HG02623 (cell line): Measurements from ENCODE around the gene TMPRSS11D.
A peak's percentile ranks its signal among the peaks of the same experiment; 100 is the strongest.

ENCODE experiments used
- ATAC-seq: cut with Tn5 transposase; IDR thresholded peaks from one replicate; pipeline ENCODE4 v1.9.1; 2021; ENCODE audit warnings: moderate library complexity; ENCODE audit not compliant: unreplicated experiment

Gene TMPRSS11D

DNA sequence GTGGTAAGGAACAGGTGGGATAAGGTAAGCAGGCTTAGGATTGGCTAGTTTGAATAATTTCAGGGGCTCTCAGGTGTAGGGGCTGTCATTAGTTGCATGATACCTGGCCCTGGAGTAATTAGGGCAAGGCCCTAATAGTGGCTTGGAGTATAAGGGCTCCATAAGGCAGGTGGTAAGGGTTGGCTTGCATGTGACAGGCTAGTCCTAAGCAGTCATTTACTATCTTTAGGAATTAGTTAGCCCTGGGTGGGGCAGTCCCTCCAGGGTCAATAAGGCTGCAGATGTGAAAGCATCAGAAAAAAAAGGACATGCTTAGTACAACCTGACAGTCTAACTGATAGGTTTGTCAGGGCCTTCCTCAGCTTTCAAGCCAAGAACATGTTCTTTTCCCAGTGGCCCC is 7.8 kb upstream of the TMPRSS11D start:
- no peak for ATAC-seq

DNA sequence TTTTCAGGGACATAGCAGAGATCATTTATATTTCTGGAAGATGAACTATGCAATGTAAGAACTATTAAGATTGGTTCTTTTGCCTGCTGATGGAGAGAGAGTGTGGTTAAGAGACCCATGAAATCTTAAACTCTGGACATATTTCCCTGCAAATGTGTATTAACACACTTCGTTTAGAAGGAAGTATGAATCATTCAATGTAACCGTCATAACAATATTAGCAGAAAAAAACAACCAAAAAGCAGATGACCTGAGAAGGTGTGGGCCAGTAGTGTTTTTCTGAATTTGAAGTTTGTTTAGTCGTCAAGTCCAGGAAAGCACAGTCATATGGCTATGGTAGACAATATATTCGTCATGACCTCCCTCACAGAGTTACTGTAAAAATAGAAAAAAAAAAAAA is 2.5 kb upstream of the TMPRSS11D start:
- no peak for ATAC-seq

GRCh38 chr4:67885762-67886161 is 2.0 kb upstream of the TMPRSS11D start:
- ATAC-seq, result no peak

- ATAC-seq, result no peak
These were observed 899 bp upstream of the TMPRSS11D start for GRCh38 chr4:67884701-67885100.

DNA sequence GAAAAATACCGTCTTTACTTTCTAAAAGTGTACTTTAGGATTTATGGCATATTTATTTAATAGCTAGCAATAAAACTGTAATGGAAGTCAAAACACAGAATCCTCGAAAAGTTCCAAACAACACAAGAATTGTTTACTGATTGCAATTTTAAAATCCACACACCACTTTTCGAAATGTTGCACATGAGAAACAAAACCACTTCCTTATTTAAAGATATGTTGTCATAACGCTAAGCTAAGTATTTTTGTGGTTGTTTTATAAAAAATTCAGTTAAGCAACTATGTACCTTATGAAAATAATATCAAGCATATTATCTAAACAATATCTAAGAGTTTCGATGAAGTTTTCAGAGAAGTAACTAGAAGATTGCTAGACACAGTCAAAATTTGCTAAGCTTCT is 344 bp downstream of the TMPRSS11D start:
- no peak for ATAC-seq

GRCh38 chr4:67880866-67881610 is 2.8 kb downstream of the TMPRSS11D start:
- ATAC-seq, result no peak

GRCh38 chr4:67879486-67879885 is 4.3 kb downstream of the TMPRSS11D start:
- no peak for ATAC-seq

DNA sequence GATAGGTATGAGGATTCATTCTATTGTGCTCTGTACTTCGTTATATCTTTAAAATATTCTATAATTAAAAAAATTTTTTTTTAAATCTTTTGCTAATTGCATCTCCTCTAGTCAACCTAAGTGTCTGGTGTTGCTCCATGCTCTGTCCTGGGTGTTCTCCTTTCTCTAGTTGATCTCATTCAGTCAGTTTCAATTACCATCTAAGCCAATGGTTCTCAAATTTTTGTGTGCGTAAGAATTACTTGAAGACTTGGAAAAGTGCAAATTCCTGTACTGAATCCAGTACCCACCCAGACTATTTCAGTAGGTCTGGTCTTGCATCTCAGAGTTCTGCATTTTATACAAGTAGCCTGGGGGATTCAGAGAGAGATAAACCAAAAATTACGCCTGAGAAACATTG is 6.7 kb downstream of the TMPRSS11D start:
- no peak for ATAC-seq

DNA sequence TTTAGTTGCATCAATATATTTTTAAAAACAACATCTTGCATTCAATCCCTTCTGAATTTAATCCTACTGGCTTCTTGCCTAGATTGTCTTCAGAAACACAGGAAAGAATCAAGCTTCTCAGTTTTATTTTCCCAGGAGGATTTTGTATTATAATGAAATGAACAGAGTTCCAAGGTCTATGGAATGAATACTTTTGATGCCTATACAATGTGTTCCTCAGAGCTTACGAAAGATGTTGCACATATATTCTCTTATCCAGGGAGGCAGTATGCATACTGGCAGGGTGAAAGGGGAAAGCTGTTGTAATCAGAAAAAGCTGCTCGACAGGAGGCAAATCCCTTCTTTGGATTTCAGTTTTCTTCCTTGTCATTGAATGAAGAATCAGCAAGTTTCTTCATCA is 8.8 kb downstream of the TMPRSS11D start:
- no peak for ATAC-seq

DNA sequence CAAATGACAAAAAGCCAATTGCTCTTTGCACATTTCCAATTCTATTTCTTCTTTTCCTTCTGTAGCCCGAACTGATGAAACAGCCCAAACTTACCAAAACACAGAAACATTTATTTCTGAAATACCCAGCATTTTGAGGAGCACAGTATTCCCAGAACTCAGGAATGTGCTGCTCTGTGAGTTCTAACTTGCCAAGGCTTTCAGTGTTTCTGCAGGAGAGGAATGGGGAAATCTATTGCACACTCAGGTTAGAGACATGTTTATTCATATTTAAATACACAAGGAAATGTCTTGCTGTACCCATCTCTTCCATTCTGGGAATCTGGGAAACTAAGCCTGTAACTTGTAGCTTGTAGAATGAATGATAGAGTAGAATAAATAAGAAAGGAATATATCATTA is 10.7 kb downstream of the TMPRSS11D start:
- ATAC-seq, result no peak

DNA sequence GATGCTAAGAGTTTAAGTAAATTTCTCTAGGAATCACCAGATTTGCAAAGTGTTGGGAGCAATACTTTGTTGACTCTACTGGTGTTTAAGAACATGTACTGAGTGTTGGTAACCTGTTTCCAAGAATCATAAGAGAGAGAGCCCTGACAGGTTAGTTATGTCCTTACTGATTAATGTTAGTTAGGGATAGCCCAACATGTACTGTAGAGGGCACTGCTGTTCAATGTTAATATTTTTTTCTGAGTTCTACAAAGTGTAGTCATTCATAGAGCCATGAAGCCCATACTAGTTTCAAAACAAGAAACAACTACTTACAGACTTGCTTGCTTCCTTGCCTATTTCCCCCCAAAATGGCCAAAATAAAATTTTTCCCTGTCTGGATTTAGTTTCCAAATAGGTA is 11.9 kb downstream of the TMPRSS11D start:
- ATAC-seq, result peak; percentile 76

- ATAC-seq, result no peak
These were observed 14.1 kb downstream of the TMPRSS11D start for GRCh38 chr4:67869580-67870190.

GRCh38 chr4:67861513-67861912 is 22.3 kb downstream of the TMPRSS11D start:
- ATAC-seq, result no peak

DNA sequence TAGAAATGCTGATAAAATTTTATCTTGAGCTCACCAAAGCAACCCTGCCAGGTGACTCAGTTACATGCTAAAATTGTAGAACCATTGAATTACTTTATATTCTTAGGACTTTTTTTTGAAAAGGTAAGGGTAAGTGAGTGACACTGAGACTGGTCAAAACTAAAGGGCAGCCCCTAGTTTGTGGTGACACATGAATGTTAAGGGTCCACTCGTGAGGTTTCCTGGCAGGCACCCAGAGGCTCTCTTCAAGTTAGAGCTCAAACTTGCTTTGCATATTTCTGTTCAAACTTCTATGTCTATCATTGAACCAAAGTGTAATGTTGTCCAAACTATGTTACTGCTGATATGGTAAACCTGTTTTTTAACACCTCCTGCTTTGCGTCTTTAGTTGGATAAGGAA is 30.5 kb downstream of the TMPRSS11D start:
- no peak for ATAC-seq

DNA sequence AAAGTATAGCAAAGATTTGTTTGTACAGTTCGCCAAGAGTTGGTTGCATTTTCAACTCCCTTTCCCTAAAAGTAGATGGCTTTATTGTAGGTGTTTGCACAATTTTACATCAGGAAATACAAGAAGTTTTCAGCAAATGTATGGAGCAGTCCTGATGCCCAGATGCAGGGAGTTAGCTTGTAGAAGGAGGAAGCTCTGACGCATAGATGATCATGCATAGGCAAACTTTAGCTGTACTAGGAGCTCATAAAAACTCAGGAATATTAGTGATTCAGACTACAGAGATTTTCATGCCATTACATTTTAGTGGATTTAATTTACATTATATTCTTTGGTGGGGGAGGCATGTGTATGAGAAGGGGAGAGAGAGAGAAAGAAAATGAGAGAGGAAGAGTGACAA is 62.9 kb downstream of the TMPRSS11D start:
- ATAC-seq, result no peak

DNA sequence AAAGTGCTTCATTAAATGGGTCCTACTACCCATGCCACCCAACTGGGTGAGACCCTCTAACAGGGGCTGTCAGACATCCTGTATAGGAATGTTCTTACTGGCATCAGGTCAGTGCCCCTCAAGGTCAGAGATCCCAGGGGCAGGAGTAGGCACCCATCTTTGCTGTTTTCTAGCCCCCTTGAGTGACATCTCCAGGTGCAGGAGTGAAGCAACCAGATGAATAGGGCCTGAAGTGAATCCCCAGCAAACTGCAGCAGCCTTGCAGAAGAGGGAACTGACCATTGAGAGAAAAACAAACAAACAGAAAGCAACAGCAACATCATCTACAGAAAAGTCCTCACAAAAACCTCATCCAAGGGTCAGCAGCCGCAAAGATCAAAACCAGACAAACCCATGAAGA is 73.8 kb downstream of the TMPRSS11D start:
- no peak for ATAC-seq

DNA sequence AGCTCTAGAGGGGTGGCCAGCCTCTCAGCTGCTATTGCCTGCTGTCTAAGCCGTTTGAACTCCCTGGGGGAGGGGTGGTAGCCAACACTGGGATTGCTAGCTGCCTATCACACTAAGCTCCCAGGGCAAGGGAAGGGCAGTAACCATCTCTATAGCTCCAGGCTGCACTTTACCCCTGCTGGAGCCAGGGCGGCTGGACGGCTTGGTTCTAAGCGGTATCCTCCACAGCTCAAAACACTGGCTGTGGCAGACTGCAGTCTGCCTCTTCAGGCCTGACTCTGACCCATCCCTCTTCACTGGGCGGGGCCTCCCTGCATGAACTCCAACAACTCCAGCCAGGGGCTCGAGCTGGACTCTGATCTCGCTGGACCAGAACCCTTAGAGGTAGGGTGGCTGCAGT is 74.3 kb downstream of the TMPRSS11D start:
- no peak for ATAC-seq

- ATAC-seq, result no peak
These were observed 87.0 kb downstream of the TMPRSS11D start for GRCh38 chr4:67796810-67797209.

GRCh38 chr4:67790721-67791120 is 93.1 kb downstream of the TMPRSS11D start:
- no peak for ATAC-seq

DNA sequence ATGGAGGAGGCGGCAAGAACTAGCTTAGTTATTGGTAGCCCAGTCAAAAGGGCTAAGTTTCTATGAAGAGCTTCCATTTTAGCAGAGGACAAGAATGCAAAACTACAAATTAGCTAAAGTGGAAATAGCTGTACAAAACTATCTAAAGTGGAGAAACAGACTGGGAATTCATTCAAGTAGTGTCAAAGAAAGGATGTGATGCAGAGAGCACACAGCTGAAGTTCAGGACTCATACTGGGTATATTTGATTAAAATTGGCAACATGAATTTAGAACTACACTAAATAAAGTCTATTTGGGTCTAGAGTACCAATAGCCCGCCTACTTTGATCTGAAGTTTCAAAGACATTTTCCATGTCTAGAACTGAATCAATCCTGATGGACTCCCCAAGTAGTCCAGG is 96.5 kb downstream of the TMPRSS11D start:
- ATAC-seq, result no peak

DNA sequence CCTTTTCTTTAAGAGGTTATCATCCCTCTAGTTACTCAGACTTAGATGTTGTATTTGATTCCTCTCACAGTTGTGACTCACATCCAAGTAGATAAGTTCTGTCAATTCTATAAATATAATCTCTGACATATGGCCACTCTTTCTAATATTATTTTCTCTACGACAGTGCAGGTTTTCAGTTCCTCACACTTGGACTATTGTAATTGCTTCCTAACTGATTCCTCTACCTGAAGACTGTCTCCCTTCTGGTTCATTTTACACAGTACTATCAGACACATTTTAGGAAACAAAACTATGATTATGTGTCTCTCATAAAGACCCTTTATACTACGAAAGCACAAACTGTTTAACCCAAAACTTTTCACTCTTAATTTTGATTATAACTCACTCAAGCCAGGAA is 98.3 kb downstream of the TMPRSS11D start:
- ATAC-seq, result no peak

DNA sequence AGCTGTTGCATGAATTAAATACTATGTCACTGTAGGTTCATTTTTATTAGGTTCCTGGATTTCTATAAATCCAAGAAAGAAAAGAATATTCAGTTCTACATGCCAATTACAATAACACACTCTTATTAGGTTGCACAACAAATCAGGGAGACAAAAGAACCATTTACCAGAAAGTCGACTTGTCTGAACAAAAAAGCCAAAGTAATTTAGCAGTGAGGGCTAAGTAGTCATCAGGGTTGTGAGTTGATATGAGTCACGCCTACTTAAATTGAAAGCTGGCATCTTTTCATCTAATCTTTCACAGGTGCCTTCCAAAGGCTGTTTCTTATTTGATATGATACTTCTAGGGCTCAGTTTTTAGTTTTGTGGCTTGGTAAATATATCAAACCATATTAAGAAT is 104.2 kb downstream of the TMPRSS11D start:
- no peak for ATAC-seq

DNA sequence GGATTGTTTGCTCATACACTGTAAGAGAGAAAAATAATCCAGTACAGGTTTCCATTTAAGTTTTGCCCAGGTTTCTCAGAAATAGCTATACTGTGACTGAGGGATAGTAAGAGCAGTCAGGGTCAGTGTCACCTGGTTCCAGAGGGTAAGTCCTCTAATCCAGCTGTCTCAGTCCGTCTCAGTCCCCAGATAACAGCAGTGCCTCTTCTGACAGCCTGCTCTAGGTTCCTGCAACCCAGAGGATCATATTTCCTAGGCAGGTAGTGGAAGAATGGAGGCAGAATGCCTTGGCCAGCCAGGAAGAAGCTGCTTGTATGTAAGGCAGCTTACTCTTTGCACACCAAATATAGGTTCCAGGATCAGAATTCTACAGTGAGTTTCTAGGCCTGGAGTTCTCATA is 107.1 kb downstream of the TMPRSS11D start:
- no peak for ATAC-seq
